HG03175 (cell line): Measurements from ENCODE around the gene FBXL7.

Experiments
- ATAC-seq: cut with Tn5 transposase; IDR thresholded peaks from one replicate; pipeline ENCODE4 v1.9.1; 2021; ENCODE audit warnings: mild to moderate bottlenecking, moderate library complexity; ENCODE audit not compliant: unreplicated experiment

The FBXL7 gene

DNA sequence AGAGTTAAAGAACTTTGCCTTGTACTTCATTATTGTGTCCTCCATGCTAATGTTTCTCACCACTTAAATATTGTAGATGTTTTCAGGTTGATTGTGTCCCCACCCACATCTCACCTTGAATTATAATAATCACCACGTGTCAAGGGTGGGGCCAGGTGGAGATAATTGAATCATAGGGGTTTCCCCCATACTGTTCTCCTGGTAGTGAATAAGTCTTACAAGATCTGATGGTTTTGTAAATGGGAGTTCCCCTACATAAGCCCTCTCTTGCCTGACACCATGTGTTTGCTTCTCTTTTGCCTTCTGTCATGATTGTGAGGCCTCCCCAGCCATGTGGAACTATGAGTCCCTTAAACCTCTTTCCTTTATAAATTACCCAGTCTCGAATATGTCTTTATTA, 248.3 kb downstream of the FBXL7 start:
- ATAC-seq = no peak

DNA sequence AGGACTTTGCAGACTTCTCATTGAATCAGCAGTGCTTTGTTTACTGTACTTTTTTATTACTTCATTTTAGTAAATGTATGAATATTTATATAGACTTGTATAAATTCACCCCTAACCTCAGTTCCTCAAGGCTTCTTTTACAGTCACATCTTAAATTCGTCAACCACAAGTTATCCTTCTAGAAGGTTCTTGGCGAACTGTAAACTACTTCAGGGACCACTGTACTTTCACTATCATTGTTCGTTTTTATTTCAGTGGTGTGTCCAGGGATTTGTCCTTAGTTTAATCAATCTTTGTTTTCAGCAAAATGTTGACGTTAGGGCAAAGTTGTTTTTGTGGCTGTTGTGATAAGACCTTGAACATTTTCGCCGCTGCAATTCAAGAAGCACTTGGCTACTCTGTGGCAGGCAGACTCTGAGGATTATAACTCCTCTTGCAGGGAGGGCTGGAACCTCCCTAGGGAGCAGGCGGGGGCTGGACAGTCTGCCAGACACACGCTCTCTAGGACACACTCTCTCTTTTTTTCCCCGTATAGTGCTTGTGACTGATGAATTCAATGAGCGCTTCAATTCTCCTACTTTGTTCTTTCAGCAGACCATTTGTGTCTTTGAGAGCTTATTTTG, 252.8 kb downstream of the FBXL7 start:
- no peak for ATAC-seq

DNA sequence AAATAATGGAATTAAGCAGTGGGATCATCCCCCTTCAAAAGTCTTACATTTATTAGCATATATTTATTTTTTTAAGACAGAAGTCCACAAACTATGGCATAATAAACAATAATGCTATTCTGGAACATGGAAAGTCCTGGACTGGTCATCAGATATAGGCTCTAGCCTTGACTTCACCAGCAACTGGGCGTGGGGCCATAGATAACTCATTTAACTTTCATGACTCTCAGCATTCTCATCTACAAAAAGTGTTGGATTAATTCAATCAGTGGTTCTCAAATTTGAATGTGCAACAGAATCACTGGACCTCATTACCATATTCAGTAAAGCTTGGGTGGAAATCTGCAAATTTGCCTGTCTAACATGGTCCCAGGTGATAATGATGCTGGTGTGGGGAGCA, 253.8 kb downstream of the FBXL7 start:
- no peak for ATAC-seq

DNA sequence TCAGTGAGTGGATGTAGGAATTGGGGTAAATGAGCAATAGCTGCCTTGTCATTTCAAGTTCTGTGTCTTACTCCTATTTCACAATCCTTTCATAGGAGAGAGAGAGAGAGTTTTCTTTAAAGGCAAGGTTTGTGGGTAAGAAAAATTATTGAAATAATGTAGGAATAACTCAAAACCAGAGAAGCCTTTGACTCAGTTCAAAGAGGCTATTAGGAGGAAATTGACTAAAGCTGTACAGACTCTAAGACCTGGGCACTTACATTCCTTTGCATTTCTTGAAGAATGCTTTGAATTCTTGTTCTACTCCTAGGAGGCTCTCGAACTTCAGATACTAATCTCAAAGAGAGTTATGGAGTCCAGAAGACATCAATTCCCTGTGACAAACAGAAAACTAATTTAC, 257.1 kb downstream of the FBXL7 start:
- no peak for ATAC-seq

DNA sequence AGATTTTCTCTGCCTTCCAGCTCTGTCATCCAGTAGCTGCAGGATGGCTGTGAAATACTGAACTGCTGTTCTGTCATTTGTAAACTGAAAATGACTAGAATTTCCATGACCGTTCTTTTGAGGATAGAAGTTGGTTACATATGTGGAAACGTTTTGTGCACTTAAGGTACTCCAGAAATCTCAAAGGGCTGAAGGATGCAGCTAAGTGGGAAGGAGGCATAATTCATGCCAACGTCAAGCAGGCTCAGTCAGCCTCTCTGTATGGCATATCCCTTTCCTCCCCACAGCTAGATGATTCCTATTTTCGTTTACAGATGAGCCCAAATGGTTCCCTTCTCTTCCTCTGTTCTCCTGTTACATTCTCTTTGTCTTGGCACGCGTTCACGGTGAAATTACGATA, 257.6 kb downstream of the FBXL7 start:
- ATAC-seq = no peak

DNA sequence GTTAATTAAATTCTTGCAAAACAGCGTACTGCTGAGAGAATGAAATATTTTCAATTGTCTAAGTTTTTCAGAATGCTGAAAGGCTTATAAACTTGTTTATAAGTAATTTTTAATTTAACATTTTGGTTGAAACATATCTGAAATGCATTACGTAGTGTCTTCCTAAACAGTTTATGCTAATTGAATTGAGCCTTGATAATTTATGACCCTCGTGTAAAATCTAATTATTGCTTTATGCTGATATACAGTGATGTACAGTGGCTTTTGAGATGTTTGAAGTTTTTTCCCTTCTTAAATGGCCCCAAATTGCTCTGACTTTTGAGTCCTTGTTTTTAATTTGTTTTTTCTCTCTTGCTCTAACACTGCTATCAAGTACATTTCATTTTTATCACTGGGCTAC, 262.7 kb downstream of the FBXL7 start:
- ATAC-seq = no peak

DNA sequence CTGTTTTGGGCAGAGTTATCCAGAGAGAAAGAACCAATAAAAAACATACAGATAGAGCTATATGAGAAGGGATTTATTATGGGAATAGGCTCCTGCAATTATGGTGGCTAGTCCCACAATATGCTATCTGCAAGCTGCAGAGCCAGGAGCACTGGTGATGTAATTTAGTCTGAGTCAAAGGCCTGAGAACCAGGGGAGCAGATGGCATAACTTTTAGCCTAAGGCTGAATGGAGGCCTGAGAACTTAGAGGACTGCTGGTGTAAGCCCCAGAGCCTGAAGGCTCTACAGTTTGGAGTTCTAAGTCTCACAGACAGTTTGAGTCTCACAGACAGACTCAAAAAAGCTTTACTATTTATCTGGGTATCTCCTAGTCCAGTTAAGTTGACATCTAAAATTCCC, 263.8 kb downstream of the FBXL7 start:
- no peak for ATAC-seq

DNA sequence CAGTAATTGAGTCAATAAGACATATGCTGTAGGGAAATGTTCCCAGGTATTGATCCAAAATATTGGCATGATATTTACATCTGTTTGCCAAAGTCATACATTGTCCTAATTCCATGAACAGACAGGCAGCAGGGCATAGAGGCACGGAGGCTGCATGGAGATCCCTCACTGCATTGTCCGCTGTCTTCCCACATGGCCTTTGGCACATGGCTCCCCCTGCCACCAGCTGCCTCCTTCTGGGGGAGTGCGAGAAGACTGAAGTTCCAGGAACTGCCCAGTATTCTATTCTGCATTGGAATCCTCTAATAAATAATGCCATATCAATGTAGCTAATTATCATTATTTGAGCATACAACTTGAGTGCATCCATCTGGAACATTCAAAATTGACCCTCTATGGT, 269.0 kb downstream of the FBXL7 start:
- no peak for ATAC-seq

DNA sequence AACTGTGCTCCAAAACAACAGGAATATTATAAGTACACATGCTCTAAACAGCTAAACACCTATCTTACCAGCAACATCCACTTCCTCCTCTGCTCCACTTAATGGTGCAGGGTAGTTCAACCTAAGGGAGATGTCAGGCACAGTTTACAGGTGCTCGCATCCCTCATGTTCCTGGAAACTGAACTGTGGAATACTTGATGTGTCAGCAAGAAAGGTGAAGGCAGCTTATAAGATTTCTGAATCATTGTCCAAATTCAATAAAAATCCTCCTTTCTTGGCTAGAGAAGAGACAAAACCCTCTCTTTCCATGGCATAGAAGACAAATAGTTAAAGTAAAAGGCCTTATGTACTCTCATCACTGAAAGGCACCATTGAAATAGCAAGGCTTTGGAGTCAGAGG, 272.2 kb downstream of the FBXL7 start:
- ATAC-seq = no peak

DNA sequence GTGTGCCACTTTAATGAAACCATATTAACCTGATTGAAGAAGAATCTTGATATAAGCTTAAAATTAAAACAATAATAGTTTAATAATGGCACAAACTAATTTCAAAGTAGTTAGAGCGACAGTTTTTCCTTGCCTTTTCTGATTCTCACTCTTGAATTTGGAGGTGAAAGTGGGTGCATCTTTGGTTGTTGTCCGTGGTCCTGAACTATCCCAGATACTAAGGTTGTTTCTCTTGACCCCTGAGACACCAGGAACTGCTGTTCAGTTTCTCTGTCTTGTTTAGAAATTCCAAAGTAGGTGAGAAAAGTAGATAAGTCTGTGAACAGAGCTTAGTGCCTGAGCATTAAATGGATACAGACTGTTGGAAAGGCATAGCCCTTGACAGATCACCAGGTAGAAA, 274.7 kb downstream of the FBXL7 start:
- no peak for ATAC-seq

DNA sequence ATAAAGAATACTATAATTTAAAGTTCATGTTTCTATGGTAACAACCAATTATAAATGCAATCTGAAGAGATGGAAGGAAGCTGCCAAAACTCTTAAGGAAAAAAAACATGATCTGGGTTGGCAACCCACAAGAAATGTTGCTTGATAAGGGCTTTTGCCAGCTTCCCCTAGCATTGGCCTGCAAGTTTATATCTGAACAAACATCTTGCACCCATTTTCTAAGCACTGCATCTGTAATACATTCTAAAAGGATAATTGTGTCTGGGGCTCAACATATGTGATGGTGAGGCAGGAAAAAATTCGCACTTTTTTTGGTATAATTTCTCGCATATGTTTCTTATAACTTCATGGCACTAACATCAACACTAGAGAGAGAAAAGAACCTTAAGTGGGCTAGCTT, 276.4 kb downstream of the FBXL7 start:
- no peak for ATAC-seq

DNA sequence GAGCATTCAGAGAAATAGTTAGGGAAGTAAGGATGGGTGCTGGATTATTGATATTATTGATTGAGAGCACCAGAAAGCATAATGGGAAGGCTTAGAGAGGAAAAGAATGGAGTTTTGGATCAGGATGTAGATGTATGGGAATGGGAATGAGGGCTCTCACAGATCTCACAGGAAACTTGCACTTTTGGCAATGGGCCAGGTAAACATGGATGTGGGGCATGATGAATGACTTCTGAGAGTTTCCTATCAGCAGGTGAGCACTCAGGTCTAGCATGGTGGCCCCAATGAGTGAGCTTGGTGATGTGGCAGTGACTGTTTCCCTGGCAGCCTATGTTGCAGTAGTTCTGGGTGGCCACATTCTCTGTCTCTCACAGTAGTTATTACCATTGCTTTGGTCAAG, 283.8 kb downstream of the FBXL7 start:
- ATAC-seq = no peak

DNA sequence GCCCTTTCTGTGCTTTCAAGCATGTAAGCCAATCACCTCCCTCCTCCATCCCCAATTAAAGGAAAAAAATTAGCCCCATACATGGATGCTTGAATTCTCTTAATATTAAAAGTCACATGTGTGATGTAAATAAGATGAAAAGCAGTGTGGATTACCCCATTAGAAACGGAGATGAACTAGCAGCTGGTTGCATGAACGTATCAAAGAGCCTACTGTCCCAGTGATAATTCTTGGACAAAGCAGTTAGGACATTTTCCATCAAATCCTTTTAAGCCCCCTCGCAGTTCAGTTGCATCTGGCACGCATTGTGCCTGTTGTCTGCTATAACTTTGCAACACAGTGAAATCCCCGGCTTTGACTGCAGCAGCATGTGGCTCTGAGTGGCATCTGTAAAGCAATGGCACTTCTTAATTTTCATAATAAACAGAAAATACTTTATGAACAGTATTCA, 285.6 kb downstream of the FBXL7 start:
- ATAC-seq = no peak

DNA sequence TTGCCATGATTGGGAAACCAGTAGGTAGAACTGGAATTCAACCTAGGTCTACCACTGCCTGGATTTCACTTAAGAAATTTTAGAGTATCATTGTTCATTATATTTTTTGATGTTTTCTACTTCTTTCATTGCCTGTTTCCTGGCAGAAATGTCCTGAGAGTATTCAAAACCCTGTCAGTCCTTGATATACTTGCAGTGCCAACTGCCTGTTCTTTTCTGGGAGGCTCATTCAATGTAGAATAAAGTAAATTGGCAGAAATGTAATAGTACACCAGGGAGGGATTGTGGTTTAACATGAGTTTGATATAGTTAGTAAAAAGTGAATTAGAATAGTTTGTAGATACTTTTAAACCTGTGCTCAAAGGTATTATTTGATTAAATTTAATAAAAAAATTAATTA, 286.3 kb downstream of the FBXL7 start:
- no peak for ATAC-seq

DNA sequence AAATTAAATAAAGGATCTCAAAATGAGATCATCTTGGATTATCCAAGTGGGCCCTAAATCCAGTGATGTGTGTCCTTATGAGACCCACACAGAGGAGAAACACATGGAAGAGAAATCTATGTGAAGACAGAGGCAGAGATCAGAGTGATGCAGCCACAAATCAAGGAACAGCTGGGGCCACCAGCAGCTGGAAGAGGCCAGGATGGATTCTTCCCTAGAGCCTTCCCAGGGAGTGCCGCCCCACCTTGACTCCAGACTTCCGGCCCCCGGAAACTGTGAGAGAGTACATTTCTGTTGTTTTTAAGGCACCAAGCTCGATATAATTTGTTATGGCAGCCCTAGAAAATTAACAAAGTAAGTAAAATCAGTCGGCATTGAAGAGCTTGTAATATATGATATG, 286.9 kb downstream of the FBXL7 start:
- no peak for ATAC-seq

DNA sequence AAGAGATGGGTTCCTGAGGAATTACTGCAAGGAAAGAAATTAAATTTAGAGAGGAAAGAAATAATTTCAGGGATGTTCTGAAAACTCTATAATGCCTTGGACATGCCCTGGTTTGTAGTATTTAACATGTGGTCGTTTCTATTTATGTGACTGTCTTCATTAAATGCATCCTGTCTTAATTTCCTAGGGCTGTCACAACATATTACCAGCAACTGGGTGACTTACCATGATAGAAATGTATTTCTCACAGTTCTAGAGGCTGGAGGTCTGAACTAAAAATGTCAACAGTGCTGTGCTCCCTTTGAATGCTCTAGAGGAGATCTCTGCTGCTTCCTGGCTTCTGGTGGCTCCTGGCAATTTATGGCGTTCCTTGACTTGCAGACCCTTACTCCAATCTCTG, 287.7 kb downstream of the FBXL7 start:
- no peak for ATAC-seq

DNA sequence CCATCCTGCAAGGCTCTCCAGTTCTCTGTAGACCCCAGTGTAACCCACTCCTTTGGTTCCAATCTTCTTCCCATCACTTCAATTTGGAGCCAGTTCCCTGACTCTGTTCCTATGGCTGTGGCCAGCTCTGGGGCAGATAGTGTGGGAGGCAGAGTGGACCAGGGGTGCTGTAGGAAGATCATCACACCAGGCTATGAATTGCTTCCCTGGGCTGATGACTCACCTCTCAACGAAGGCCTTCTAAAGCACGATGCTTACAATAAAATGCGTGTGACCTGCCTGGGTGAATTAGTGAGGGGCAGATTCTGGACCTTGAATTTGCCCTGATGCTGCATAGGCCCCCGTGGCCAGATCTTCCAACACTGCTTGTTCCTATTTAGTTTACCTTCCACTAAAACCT, 289.7 kb downstream of the FBXL7 start:
- ATAC-seq = no peak

DNA sequence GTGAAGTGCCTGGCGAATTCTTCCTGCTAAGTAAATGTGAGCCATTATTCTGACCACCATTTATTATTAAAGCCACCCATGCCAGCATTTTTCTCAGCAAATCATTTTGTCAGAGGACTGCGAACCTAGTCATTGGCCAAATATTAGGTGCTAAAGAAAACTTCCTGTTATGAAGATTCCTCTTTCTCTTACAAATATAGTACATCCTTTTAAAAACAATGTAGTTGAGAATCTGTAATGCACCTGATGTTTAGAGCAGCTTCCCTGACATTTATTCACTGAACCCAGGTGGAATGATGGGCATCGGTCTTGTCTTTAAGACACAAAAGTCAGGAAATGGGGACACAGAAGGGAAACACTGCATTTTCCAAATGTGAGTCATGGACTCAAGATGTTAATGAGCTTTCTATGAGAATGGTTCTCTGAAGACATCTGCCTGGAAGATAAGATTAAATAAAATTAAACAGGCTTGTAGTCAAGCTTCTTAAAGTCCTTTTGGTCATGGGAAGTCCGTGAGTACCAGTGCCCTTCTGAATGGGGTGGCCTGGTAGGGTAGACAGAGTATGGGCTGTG, 290.6 kb downstream of the FBXL7 start:
- no peak for ATAC-seq

DNA sequence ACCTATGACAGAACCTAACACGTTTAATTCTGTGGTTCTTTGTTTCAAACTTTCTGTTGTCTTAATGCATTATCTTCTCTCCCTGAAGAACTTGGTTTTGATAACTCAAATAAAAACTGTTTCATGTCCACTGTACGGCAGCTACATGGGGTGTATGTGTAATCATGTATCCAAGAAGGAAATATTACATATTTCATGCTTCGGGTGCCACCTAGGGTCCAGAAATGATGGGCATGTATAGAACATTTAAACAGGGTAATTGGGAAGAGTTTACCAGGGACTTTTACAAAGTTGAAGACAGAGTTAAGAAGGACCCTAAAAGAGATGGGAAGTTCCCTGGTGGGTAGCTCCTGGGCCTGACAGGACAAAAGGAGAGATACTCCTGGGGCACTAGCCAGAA, 291.3 kb downstream of the FBXL7 start:
- no peak for ATAC-seq

DNA sequence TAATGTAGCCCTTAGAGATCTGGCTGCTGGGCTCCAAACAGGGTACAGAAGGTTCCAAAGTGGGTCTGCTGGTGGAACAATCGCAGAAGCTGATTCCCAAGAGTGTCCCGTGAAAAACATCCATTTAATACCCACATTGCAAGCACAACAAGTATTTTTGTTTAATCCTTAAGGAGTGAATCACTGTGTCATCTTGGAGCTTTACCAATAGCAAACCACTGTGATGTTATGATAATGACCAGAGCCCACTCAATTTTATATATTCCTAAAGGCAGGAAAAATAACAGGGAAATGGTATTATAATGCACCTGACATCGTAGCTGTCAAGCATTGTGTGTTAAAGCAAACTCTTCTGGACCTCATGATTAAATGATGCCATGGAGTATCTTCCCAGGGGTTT, 291.9 kb downstream of the FBXL7 start:
- no peak for ATAC-seq

DNA sequence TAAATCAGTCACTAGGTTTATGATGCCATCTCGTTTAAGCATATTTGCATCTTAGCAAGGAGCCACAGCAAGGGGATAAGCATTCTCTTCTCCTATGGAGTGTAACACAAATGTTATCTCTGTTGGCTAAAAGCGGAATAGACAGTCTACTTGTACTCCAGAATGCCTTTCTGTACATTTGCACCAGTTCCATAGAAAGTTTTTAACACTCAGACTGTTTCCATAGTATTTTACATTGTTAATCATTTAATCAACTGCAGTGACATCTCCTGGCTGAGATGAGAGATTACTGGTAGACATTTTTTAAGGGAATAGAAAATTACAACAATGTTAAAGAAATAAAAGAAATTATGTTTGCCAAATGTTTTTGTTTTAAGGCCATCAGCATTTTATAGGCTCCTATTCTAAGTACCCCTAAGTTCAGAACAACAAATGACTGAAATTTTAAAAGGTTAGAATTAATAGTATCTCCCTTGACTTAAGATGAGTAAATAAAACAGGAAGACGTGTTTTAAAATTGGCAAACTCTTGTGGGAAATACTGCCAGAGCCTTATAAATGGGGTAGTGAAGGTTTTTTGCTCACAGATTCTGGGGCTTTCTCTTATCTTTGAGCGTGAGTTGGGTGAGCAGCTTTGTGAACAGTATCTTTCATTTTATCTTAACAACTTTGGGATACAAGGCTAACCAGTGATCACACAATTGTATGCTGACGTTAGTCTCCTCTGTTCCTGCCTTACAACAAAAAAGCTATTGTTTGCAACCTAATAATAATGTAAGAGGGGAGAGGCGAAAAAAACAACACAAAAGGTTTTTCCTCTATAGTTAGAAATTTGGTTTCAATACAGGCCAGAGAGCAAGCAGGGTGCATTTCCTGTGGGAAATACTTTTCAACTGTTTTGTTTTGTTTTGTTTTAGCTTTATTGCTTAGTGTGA, 294.3 kb downstream of the FBXL7 start:
- no peak for ATAC-seq

DNA sequence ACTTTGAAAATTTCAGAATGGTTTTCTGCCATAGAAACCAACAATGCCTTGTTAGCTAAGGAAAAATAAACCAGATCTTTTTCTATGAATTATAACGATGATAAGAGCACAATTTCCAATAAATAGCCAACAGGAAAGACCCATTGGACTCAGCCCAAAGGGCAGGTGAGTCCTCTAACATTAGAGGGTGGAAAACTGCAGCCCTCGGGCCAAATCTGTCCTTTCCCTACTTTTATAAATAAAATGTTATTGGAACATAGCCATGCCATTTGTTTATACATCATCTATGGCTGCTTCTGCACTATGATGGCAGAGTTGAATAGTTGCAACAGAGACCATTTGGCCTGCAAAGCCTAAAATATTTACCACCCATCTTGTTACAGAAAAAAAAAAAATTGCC, 296.1 kb downstream of the FBXL7 start:
- ATAC-seq = no peak
